ENCODE data around the gene VCP. TPM values are rescaled to one million over a fixed set of nuclear protein-coding genes. Genes with fewer than 3 reads are reported as not detected.

Gene VCP
- polyA plus RNA-seq, 1 donor (not counting 4 experiments of a cell fraction or from before 2014, with no cell fraction given): 414 TPM

DNA sequence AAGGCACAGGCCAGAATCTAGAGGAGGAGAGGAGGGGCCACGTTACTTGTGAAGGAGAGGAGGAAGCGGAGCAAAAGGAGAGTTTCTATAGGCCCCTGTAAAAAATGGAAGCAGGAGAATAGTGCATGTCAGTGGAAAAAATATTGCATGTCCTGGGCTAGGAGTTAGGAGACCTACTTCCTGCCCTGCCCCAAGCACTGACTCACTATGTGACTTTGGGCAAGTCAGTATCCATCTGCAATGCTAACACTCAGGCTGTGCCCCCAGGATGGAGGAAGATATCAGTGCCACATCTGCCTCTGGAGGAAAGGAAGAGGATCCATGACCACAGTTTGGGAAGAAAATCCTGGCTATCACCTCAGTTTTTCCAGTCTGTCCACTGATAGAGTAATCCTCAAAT lies 17.0 kb upstream of the VCP start:
- Histone ChIP-seq H3K9ac (ENCODE audit: control insufficient read depth, extremely low read depth, insufficient read depth, low read length) (no peak overlapping the region), H3K9me1 (ENCODE audit: control insufficient read depth, extremely low read depth, insufficient read depth, low read length) (peaks cover 2% of the 10 kb centered on the region), H3K79me2 (ENCODE audit: control insufficient read depth, insufficient read depth, low read length) (no peaks in the 10 kb centered on the region), H3K4me3 (ENCODE audit: control insufficient read depth in 2 of 3, extremely low read depth in 1 of 3, insufficient read depth in 2 of 3, low read depth in 1 of 3, low read length in 3 of 3) (no peak overlapping the region), H3K9me3 (ENCODE audit: control insufficient read depth, low read depth, low read length) (no peaks in the 10 kb centered on the region), H3K36me3 (ENCODE audit: control insufficient read depth in 2 of 2, extremely low read depth in 1 of 2, insufficient read depth in 2 of 2, low read length in 2 of 2) (peaks cover 33 to 45% of the 10 kb centered on the region in 2 experiments), H2AFZ (ENCODE audit: control insufficient read depth, low read length) (no peak overlapping the region), H4K20me1 (ENCODE audit: control insufficient read depth, extremely low read depth, insufficient read depth, low read length) (no peaks in the 10 kb centered on the region), H3K4me2 (ENCODE audit: control insufficient read depth, extremely low read depth, insufficient read depth, low read depth, low read length) (no peak overlapping the region), H3K27ac (ENCODE audit: control insufficient read depth, insufficient read depth, low read length) (no peak overlapping the region), H3K27me3 (ENCODE audit: control insufficient read depth, extremely low read depth, insufficient read depth, low read length) (no peaks in the 10 kb centered on the region), H3K4me1 (ENCODE audit: control insufficient read depth, extremely low read depth, insufficient read depth, low read length) (no peaks in the 10 kb centered on the region)
- TF ChIP-seq, protein P1, sequence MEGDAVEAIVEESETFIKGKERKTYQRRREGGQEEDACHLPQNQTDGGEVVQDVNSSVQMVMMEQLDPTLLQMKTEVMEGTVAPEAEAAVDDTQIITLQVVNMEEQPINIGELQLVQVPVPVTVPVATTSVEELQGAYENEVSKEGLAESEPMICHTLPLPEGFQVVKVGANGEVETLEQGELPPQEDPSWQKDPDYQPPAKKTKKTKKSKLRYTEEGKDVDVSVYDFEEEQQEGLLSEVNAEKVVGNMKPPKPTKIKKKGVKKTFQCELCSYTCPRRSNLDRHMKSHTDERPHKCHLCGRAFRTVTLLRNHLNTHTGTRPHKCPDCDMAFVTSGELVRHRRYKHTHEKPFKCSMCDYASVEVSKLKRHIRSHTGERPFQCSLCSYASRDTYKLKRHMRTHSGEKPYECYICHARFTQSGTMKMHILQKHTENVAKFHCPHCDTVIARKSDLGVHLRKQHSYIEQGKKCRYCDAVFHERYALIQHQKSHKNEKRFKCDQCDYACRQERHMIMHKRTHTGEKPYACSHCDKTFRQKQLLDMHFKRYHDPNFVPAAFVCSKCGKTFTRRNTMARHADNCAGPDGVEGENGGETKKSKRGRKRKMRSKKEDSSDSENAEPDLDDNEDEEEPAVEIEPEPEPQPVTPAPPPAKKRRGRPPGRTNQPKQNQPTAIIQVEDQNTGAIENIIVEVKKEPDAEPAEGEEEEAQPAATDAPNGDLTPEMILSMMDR (optimal IDR thresholded peaks at IDR 0.05 in 1 of 3, IDR thresholded peaks at IDR 0.05 in 1 of 3, conservative IDR thresholded peaks at IDR 0.05 in 1 of 3; ENCODE audit: extremely low read depth in 1 of 3, insufficient read depth in 2 of 3, low read length in 3 of 3): no peak
- TF ChIP-seq EZH2 (IDR thresholded peaks at IDR 0.05; ENCODE audit: low read length): no peak
- dilution Hi-C loops (cut with MboI; ENCODE audit: extremely low pct_ligation_motif_present, low sequenced_read_pairs): no loop called here
- DNase-seq (ENCODE audit: low read depth, low spot score) (no peak), FAIRE-seq (no peak)

DNA sequence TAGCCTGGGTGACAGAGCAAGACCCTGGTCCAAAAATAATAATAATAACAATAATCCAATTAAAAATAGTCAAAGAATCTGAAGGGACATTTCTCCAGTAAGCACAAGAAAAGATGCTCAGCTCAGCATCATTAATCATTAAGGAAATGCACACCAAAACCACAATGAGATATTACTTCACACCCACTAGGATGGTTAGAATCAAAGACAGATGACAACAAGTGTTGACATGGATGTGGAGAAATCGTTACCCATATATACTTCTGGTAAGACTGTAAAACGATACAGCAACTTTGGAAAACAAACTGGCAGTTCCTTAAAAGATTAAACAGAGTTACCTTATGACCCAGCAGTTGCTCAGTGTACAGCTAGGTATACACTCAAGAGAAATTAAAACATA lies 12.7 kb upstream of the VCP start:
- Histone ChIP-seq H3K36me3 (ENCODE audit: control insufficient read depth in 2 of 2, extremely low read depth in 1 of 2, insufficient read depth in 2 of 2, low read length in 2 of 2) (peaks cover 12 to 14% of the 10 kb centered on the region in 2 experiments), H3K9ac (ENCODE audit: control insufficient read depth, extremely low read depth, insufficient read depth, low read length) (no peak overlapping the region), H3K9me1 (ENCODE audit: control insufficient read depth, extremely low read depth, insufficient read depth, low read length) (no peaks in the 10 kb centered on the region), H3K79me2 (ENCODE audit: control insufficient read depth, insufficient read depth, low read length) (no peaks in the 10 kb centered on the region), H3K4me2 (ENCODE audit: control insufficient read depth, extremely low read depth, insufficient read depth, low read depth, low read length) (no peak overlapping the region), H2AFZ (ENCODE audit: control insufficient read depth, low read length) (no peak overlapping the region), H3K4me1 (ENCODE audit: control insufficient read depth, extremely low read depth, insufficient read depth, low read length) (no peaks in the 10 kb centered on the region), H4K20me1 (ENCODE audit: control insufficient read depth, extremely low read depth, insufficient read depth, low read length) (no peaks in the 10 kb centered on the region), H3K27ac (ENCODE audit: control insufficient read depth, insufficient read depth, low read length) (no peak overlapping the region), H3K4me3 (ENCODE audit: control insufficient read depth in 2 of 3, extremely low read depth in 1 of 3, insufficient read depth in 2 of 3, low read depth in 1 of 3, low read length in 3 of 3) (no peak overlapping the region), H3K9me3 (ENCODE audit: control insufficient read depth, low read depth, low read length) (no peaks in the 10 kb centered on the region), H3K27me3 (ENCODE audit: control insufficient read depth, extremely low read depth, insufficient read depth, low read length) (no peaks in the 10 kb centered on the region)
- FAIRE-seq (no peak), DNase-seq (ENCODE audit: low read depth, low spot score) (no peak)
- dilution Hi-C loops (cut with MboI; ENCODE audit: extremely low pct_ligation_motif_present, low sequenced_read_pairs): no loop called here
- TF ChIP-seq, protein P1 (optimal IDR thresholded peaks at IDR 0.05 in 1 of 3, IDR thresholded peaks at IDR 0.05 in 1 of 3, conservative IDR thresholded peaks at IDR 0.05 in 1 of 3; ENCODE audit: extremely low read depth in 1 of 3, insufficient read depth in 2 of 3, low read length in 3 of 3): no peak
- TF ChIP-seq EZH2 (IDR thresholded peaks at IDR 0.05; ENCODE audit: low read length): no peak
